H1 (cell line): ENCODE measurements around the gene POLR3GL. TPM values are rescaled to one million over a fixed set of nuclear protein-coding genes. Genes with fewer than 3 reads are reported as not detected.

Source experiments
- BACH1 ChIP-seq: IDR thresholded peaks from 2 replicates; pipeline ENCODE4 v1.6.1; 2012; ENCODE audit warnings: low read length, improper control_type of control experiment
- CHD7 ChIP-seq: fragments of 300-600 bp; sonication (generic); IDR thresholded peaks from 2 replicates; pipeline ENCODE4 v1.7.1; 2012; ENCODE audit warnings: low read length, moderate library complexity, mild to moderate bottlenecking, inconsistent platforms; ENCODE audit not compliant: insufficient replicate concordance
- CREB1 ChIP-seq: IDR thresholded peaks from 2 replicates; pipeline ENCODE4 v1.6.1; 2012; ENCODE audit warnings: inconsistent platforms
- CTBP2 ChIP-seq: IDR thresholded peaks from 2 replicates; pipeline ENCODE4 v1.7.0; 2011; ENCODE audit warnings: borderline replicate concordance, mild to moderate bottlenecking, moderate library complexity, mixed read lengths, low read length; ENCODE audit not compliant: insufficient read depth, insufficient read length
- GABPA ChIP-seq: IDR thresholded peaks from 2 replicates; pipeline ENCODE4 v1.6.1; 2011; ENCODE audit warnings: mild to moderate bottlenecking, low read length, moderate library complexity, borderline replicate concordance; ENCODE audit not compliant: insufficient read depth
- KDM1A ChIP-seq: fragments of 200-600, 300-600 bp; sonication (generic); IDR thresholded peaks from 2 replicates; pipeline ENCODE4 v1.7.1; 2016; ENCODE audit warnings: mild to moderate bottlenecking, low read length, borderline replicate concordance
- KDM5A ChIP-seq: fragments of 200-600 bp; IDR thresholded peaks from 2 replicates; pipeline ENCODE4 v1.7.1; 2012; ENCODE audit warnings: mild to moderate bottlenecking, low read length, inconsistent platforms, mixed read lengths
- MAX ChIP-seq: IDR thresholded peaks from 2 replicates; pipeline ENCODE4 v1.6.1; 2012; ENCODE audit warnings: inconsistent platforms
- SIRT6 ChIP-seq: IDR thresholded peaks from one replicate; pipeline ENCODE4 v1.7.1; 2012; ENCODE audit warnings: low read length, inconsistent platforms
- SP4 ChIP-seq: IDR thresholded peaks from 2 replicates; pipeline ENCODE4 v1.6.1; 2012; ENCODE audit warnings: low read length, inconsistent platforms
- polyA plus RNA-seq, 7 experiments: library from polyadenylated mRNA; depleted of rRNA in 3 of 7; stranded (reverse) in 5 of 7; unstranded in 2 of 7; fragments of >200 nt in 5 of 7; fragments of 200-250 nt in 2 of 7; gene quantifications; 1 replicate in 5 of 7; 2 replicates in 1 of 7; 4 replicates in 1 of 7; pipeline versions ENCODE4 v1.2.1 to v1.2.3, GENCODE V29; 2011 to 2013; ENCODE audit warnings: missing spikeins in 2 of 7, mixed read lengths in 2 of 7
- total RNA-seq: library from RNA; stranded (reverse); fragmentation: NEBNext Ultra II Directional; extraction: Animal tissue kit (Norgen Biotek cat#: 25700); gene quantifications from 2 replicates; pipeline ENCODE4 v1.2.1, GENCODE V29; 2021

POLR3GL gene
- total and polyA plus RNA-seq, 2 of the 8 experiments (the other 6 are each of a cell fraction or from before 2014, with no cell fraction given), result 3.1 to 3.9 TPM

- TF ChIP-seq CHD7, result no peak
- TF ChIP-seq CTBP2, result no peak
- no peak for TF ChIP-seq SP4
- no peak for TF ChIP-seq BACH1
- TF ChIP-seq GABPA, result no peak
- no peak for TF ChIP-seq KDM5A
- peak; percentile 32; the same call in 1 of the 2 replicates for TF ChIP-seq MAX
- 0 out of 2 replicates have a peak, but pooled peaks have one; percentile 11 for TF ChIP-seq CREB1
- TF ChIP-seq SIRT6, result no peak
- TF ChIP-seq KDM1A, result no peak
These were observed 14.6 kb downstream of the POLR3GL start (continued) for GRCh38 chr1:145978854-145979745.
